ENCODE data around the gene PRDM16.

GRCh38 chr1:3463013-3463385, 394.0 kb downstream of the PRDM16 start:
- TF ChIP-seq CTCF (IDR thresholded peaks at IDR 0.05) (no peak), SIN3A (IDR thresholded peaks at IDR 0.05; ENCODE audit: borderline replicate concordance, insufficient read depth, low read depth, low read length) (no peak)
